GM12878 (cell line): ENCODE data around the gene INPP4B. TPM values are rescaled to one million over a fixed set of nuclear protein-coding genes. Genes with fewer than 3 reads are reported as not detected.

ENCODE experiments used
- ATAC-seq: fragments of 200-7000 bp; cut with Tn5 transposase; 3 replicates; pipeline ENCODE4 v1.9.1; 2020; ENCODE audit warnings: mild to moderate bottlenecking, moderate library complexity
- BruUV-seq: library from RNA; stranded (reverse); fragments of 400-500 nt; replicated peaks from 2 replicates; lab custom pipeline; 2021; lab: Mats Ljungman, UMichigan
- CTCF ChIA-PET: fragments of 300-600 bp; sonication (Branson Sonifier 250); formaldehyde crosslinking; extraction: SDS; loops from one replicate; lab custom pipeline; 2021; ENCODE audit warnings: inconsistent platforms; lab: Yijun Ruan, JAX
- POLR2A ChIA-PET: fragments of 350-600 bp; formaldehyde crosslinking; extraction: SDS; loops from one replicate; lab custom pipeline; 2021; ENCODE audit warnings: inconsistent platforms; lab: Charles Lee
- RAD21 ChIA-PET: fragments of 300-600 bp; sonication (Branson Sonifier 250); formaldehyde crosslinking; loops from one replicate; lab custom pipeline; 2023; ENCODE audit warnings: antibody characterized with exemption; ENCODE audit not compliant: unreplicated experiment; lab: Charles Lee
- SMC1A ChIA-PET: fragments of 300-600 bp; sonication (Branson Sonifier 250); formaldehyde crosslinking; loops from one replicate; lab custom pipeline; 2023; ENCODE audit not compliant: unreplicated experiment, uncharacterized antibody; lab: Charles Lee
- DNase-seq: peaks from one replicate; pipeline ENCODE4 v3.0.0-alpha.2; 2011; ENCODE audit warnings: low read depth, low spot score
- FAIRE-seq: peaks from 3 replicates; lab custom pipeline; 2011; peaks lifted over from hg19 to GRCh38; lab: Jason Lieb, UNC
- H2AFZ ChIP-seq: 2 replicates; pipeline ENCODE4 v1.6.0; 2011; ENCODE audit warnings: low read depth, low read length, control low read depth; ENCODE audit not compliant: control insufficient read depth
- H3K27ac ChIP-seq: 2 replicates; pipeline ENCODE4 v1.5.1; 2011; ENCODE audit warnings: control low read depth; ENCODE audit not compliant: control insufficient read depth, insufficient read depth
- H3K27me3 ChIP-seq, 2 experiments: replicated peaks in 1 of 2; 2 replicates each; pipeline versions ENCODE4 v1.6.0 to v1.6.1; 2011; ENCODE audit warnings: low read length in 1 of 2; ENCODE audit not compliant: control insufficient read depth in 2 of 2, insufficient read depth in 2 of 2
- H3K36me3 ChIP-seq, 2 experiments: 2 replicates each; pipeline ENCODE4 v1.5.1; 2011; ENCODE audit warnings: low read length in 1 of 2; ENCODE audit not compliant: control insufficient read depth in 2 of 2, insufficient read depth in 2 of 2
- H3K4me1 ChIP-seq: 2 replicates; pipeline ENCODE4 v1.6.1; 2011; ENCODE audit warnings: mild to moderate bottlenecking, low read length, moderate library complexity, mixed read lengths; ENCODE audit not compliant: control insufficient read depth, insufficient read depth
- H3K4me2 ChIP-seq: 2 replicates; pipeline ENCODE4 v1.6.0; 2011; ENCODE audit warnings: control low read depth; ENCODE audit not compliant: control insufficient read depth, insufficient read depth
- H3K4me3 ChIP-seq: fragments of 200-600 bp; sonication (generic); 2 replicates; pipeline ENCODE4 v1.5.1; 2016
- H3K79me2 ChIP-seq: 2 replicates; pipeline ENCODE4 v1.6.0; 2011; ENCODE audit warnings: low read length; ENCODE audit not compliant: control insufficient read depth, insufficient read depth
- H3K9ac ChIP-seq: 2 replicates; pipeline ENCODE4 v1.8.0; 2011; ENCODE audit warnings: low read length, control low read depth, mixed read lengths; ENCODE audit not compliant: control insufficient read depth, insufficient read depth
- H3K9me3 ChIP-seq: replicated peaks from 3 replicates; pipeline ENCODE4 v1.5.1; 2011; ENCODE audit warnings: mild to moderate bottlenecking, low read length; ENCODE audit not compliant: control insufficient read depth, insufficient read depth
- H4K20me1 ChIP-seq: 2 replicates; pipeline ENCODE4 v1.6.0; 2011; ENCODE audit not compliant: control insufficient read depth, insufficient read depth
- GATAD2B ChIP-seq: fragments of 450-650 bp; conservative IDR thresholded peaks from 2 replicates; pipeline ENCODE4 v1.6.1; 2017; ENCODE audit warnings: low read depth, mild to moderate bottlenecking, moderate library complexity
- IRF3 ChIP-seq: fragments of 450-650 bp; IDR thresholded peaks from 2 replicates; pipeline ENCODE4 v1.6.1; 2014; ENCODE audit warnings: mild to moderate bottlenecking
- IRF4 ChIP-seq: IDR thresholded peaks from 2 replicates; pipeline ENCODE4 v1.6.1; 2011; ENCODE audit warnings: low read depth, low read length
- JUND ChIP-seq: IDR thresholded peaks from 2 replicates; pipeline ENCODE4 v1.6.1; 2012; ENCODE audit warnings: low read depth, mild to moderate bottlenecking, low read length, improper control_type of control experiment, moderate library complexity
- MEF2A ChIP-seq: IDR thresholded peaks from 2 replicates; pipeline ENCODE4 v1.6.1; 2011; ENCODE audit warnings: low read depth, mild to moderate bottlenecking, low read length, moderate library complexity; ENCODE audit not compliant: insufficient read depth
- MYC ChIP-seq: IDR thresholded peaks from 2 replicates; pipeline ENCODE4 v1.6.1; 2011; ENCODE audit warnings: mild to moderate bottlenecking, low read length, moderate library complexity, inconsistent platforms; ENCODE audit not compliant: insufficient read depth, insufficient replicate concordance, insufficient read length, severe bottlenecking
- SUPT20H ChIP-seq: IDR thresholded peaks from 2 replicates; pipeline ENCODE4 v1.6.1; 2011; ENCODE audit warnings: low read depth, mild to moderate bottlenecking, low read length, moderate library complexity, borderline replicate concordance; ENCODE audit not compliant: control insufficient read depth
- in situ Hi-C: fragments of 300-500 bp; cut with MboI; formaldehyde crosslinking; loops from 9 replicates; pipeline ENCODE4 v1.14.3; 2018; ENCODE audit warnings: mixed read lengths
- intact Hi-C: fragments of 100-400 bp; cut with micrococcal nuclease; formaldehyde crosslinking; loops from one replicate; pipeline ENCODE4 v1.14.2; 2022; ENCODE audit not compliant: unreplicated experiment
- polyA plus RNA-seq, 11 experiments: library from polyadenylated mRNA; depleted of rRNA in 4 of 11; unstranded in 6 of 11; stranded (reverse) in 5 of 11; fragments of >200 nt; fragmentation: Nextera tagmentation in 4 of 11; fragmentation: Illumina TruSeq in 1 of 11; extraction: Ambion mirVana in 4 of 11; extraction: Trizol in 1 of 11; gene quantifications; 1 replicate in 1 of 11; 2 replicates in 10 of 11; pipeline versions ENCODE4 v1.2.1 to v1.2.3, GENCODE V29; 2011 to 2016; ENCODE audit warnings: inconsistent platforms in 2 of 11, missing spikeins in 2 of 11, low read depth in 1 of 11
- total RNA-seq, 4 experiments: library from RNA; depleted of rRNA in 3 of 4; stranded (reverse); fragments of >200 nt in 3 of 4; fragmentation: Illumina TruSeq in 1 of 4; extraction: Trizol in 1 of 4; gene quantifications; 2 replicates each; pipeline versions ENCODE4 v1.2.1 to v1.2.3, GENCODE V29; 2013 to 2021

The INPP4B gene
- total and polyA plus RNA-seq, 10 of the 15 experiments (the other 5 are each of a cell fraction or from before 2014, with no cell fraction given) = 0.53 to 11.2 (median 0.95) TPM

DNA sequence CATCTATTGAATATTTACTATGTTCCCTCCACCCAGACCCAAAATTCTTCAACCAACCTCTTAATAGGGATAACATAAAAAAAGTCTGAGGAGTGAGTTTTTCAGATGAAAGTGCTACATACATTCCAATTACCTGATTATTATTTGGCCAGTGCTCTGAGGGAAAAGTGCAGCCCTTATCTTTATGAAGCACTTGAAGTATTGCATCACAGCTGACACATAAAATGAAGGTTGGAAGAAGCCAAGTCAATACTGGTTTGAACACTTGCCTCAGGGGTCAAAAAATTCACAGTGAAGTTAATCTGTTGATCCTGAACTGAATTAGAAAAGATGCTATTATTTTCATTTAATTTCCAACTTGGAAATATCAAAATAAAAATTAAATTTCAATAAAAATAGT lies 498.9 kb downstream of the INPP4B start:
- Histone ChIP-seq H2AFZ (no peak overlapping the region), H3K9me3 (no peaks in the 10 kb centered on the region), H3K27me3 (no peaks in the 10 kb centered on the region), H3K79me2 (no peaks in the 10 kb centered on the region), H3K36me3 (no peaks in the 10 kb centered on the region), H3K27ac (no peak overlapping the region), H4K20me1 (no peaks in the 10 kb centered on the region), H3K9ac (no peak overlapping the region), H3K4me3 (no peak overlapping the region), H3K4me2 (no peak overlapping the region), H3K4me1 (no peaks in the 10 kb centered on the region)
- CTCF ChIA-PET = interaction anchor here (1.3 to 10.0 kb wide), 5 partner anchors 8 to 369 kb away, joined by 4 to 135 read pairs (median 50); no protein-coding TSS in a partner anchor
- POLR2A ChIA-PET = no interaction called here
- DNase-seq (no peak), FAIRE-seq (no peak), ATAC-seq (no peak)
- TF ChIP-seq SUPT20H (no peak), GATAD2B (no peak), JUND (no peak), MYC (no peak), MEF2A (no peak), IRF4 (no peak), IRF3 (no peak)
- in situ Hi-C loops (no loop called here), intact Hi-C loops (no loop called here)
- BruUV-seq = no TSS peak
- SMC1A ChIA-PET = interaction anchor here (1.2 to 5.9 kb wide), 6 partner anchors 9 to 63 kb away, joined by 5 to 61 read pairs (median 12); no protein-coding TSS in a partner anchor
- RAD21 ChIA-PET = interaction anchor here (0.9 to 2.0 kb wide), 3 partner anchors 22 to 63 kb away, joined by 3 to 8 read pairs (median 4); no protein-coding TSS in a partner anchor
